Skin of body (tissue), 3 donors: ENCODE results near the gene RMP24. TPM values are rescaled to one million over a fixed set of nuclear protein-coding genes. Genes with fewer than 3 reads are reported as not detected.

Experiments used
- DNase-seq: peaks from one replicate; lab custom pipeline; 2025; lab: John Stamatoyannopoulos, UW
- small RNA-seq: library from RNA; depleted of rRNA; stranded (forward); fragments of <200 nt; gene quantifications from one replicate; pipeline ENCODE3, GENCODE V24; 2014; ENCODE audit warnings: low replicate concordance
- total RNA-seq: library from RNA; depleted of rRNA; stranded (reverse); fragments of >200 nt; gene quantifications from one replicate; pipeline ENCODE4 v1.2.3, GENCODE V29; 2014

RMP24 gene

DNA sequence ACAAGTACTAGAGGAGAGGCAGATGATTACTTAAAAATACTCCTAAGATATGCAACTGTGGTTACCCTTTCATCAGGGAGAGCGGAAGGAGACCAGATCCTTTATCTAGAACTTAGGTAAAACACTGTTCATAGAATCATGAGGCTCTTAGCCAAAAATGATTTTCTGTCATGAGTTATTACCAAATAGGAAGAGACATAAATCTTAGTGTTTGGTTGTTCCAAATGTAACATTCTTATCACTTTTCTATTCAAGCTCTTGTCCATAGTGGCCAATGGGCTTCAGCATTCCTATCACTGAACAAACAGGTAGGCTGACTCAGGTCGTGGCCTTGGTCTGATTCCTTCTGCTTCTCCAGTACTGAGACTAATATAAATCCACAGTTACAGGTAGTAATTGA lies 56.4 kb downstream of the RMP24 start:
- DNase-seq = no peak

Small RNAs within 50 kb of the gene (small RNA-seq; reads per million reads assigned to genes)
- not detected for gene MIR3929

Other genes starting within 250 kb of the RMP24 start
- gene RPRD1A, start 94.9 kb downstream of the RMP24 start, total RNA-seq = 47.7 TPM
- 102 TPM for gene SLC39A6, start 156.7 kb downstream of the RMP24 start, total RNA-seq
- 179 TPM for gene ELP2, start 157.2 kb downstream of the RMP24 start, total RNA-seq
- gene MOCOS, start 214.8 kb downstream of the RMP24 start, total RNA-seq = 1.6 TPM